Effector memory CD4-positive, alpha-beta T cell (primary cell): ENCODE results near the gene KCND3.

Experiments
- DNase-seq, 3 donors: peaks; one replicate each; pipeline ENCODE4 v3.0.0-alpha.2; 2020
- H3K27ac ChIP-seq: 2 replicates; pipeline ENCODE4 v1.7.0; 2013; ENCODE audit warnings: mild to moderate bottlenecking, low read length, moderate library complexity; ENCODE audit not compliant: insufficient read depth, poor library complexity, severe bottlenecking
- H3K27me3 ChIP-seq: replicated peaks from 2 replicates; pipeline ENCODE4 v1.7.0; 2013; ENCODE audit warnings: mild to moderate bottlenecking, low read length; ENCODE audit not compliant: insufficient read depth, control insufficient read depth, poor library complexity, severe bottlenecking
- H3K36me3 ChIP-seq: 2 replicates; pipeline ENCODE4 v1.7.0; 2013; ENCODE audit warnings: mild to moderate bottlenecking, low read length, moderate library complexity; ENCODE audit not compliant: control insufficient read depth, insufficient read depth
- H3K4me1 ChIP-seq: 2 replicates; pipeline ENCODE4 v1.7.0; 2013; ENCODE audit warnings: low read length, mild to moderate bottlenecking; ENCODE audit not compliant: control insufficient read depth, insufficient read depth, poor library complexity, severe bottlenecking
- H3K4me3 ChIP-seq: 2 replicates; pipeline ENCODE4 v1.7.0; 2013; ENCODE audit warnings: low read length, low read depth, mild to moderate bottlenecking; ENCODE audit not compliant: insufficient read depth, poor library complexity, severe bottlenecking
- H3K9me3 ChIP-seq: 2 replicates; pipeline ENCODE4 v1.7.0; 2013; ENCODE audit warnings: mild to moderate bottlenecking, low read length, moderate library complexity; ENCODE audit not compliant: control insufficient read depth

KCND3 gene

GRCh38 chr1:111841746-111842145 is 147.7 kb downstream of the KCND3 start:
- no peak overlapping the region for H3K27ac ChIP-seq
- DNase-seq = no peak
- no peaks in the 10 kb centered on the region for H3K36me3 ChIP-seq
- no peaks in the 10 kb centered on the region for H3K27me3 ChIP-seq
- H3K4me3 ChIP-seq = no peak overlapping the region
- H3K9me3 ChIP-seq = no peaks in the 10 kb centered on the region
- no peaks in the 10 kb centered on the region for H3K4me1 ChIP-seq

GRCh38 chr1:111841189-111841588 is 148.3 kb downstream of the KCND3 start:
- Histone ChIP-seq H3K4me3 (no peak overlapping the region), H3K27ac (no peak overlapping the region)
- no peak for DNase-seq

GRCh38 chr1:111837393-111837792 is 152.1 kb downstream of the KCND3 start:
- Histone ChIP-seq H3K27me3 (no peaks in the 10 kb centered on the region), H3K4me3 (no peak overlapping the region), H3K27ac (no peak overlapping the region), H3K4me1 (no peaks in the 10 kb centered on the region), H3K9me3 (no peaks in the 10 kb centered on the region), H3K36me3 (no peaks in the 10 kb centered on the region)
- DNase-seq = no peak

More at GRCh38 chr1:111841189-111841588, 148.3 kb downstream of the KCND3 start:
- no peaks in the 10 kb centered on the region for H3K27me3 ChIP-seq
- H3K9me3 ChIP-seq = no peaks in the 10 kb centered on the region
- no peaks in the 10 kb centered on the region for H3K36me3 ChIP-seq
- H3K4me1 ChIP-seq = no peaks in the 10 kb centered on the region

- no peaks in the 10 kb centered on the region for H3K4me1 ChIP-seq
These were observed 153.4 kb downstream of the KCND3 start for GRCh38 chr1:111836111-111836510.

GRCh38 chr1:111835514-111835913 is 154.0 kb downstream of the KCND3 start:
- Histone ChIP-seq H3K27me3 (no peaks in the 10 kb centered on the region), H3K36me3 (no peaks in the 10 kb centered on the region), H3K27ac (no peak overlapping the region), H3K4me1 (no peaks in the 10 kb centered on the region), H3K4me3 (no peak overlapping the region), H3K9me3 (no peaks in the 10 kb centered on the region)
- no peak for DNase-seq

More at GRCh38 chr1:111836111-111836510, 153.4 kb downstream of the KCND3 start:
- Histone ChIP-seq H3K36me3 (no peaks in the 10 kb centered on the region), H3K4me3 (no peak overlapping the region), H3K9me3 (no peaks in the 10 kb centered on the region), H3K27me3 (no peaks in the 10 kb centered on the region), H3K27ac (no peak overlapping the region)
- DNase-seq = no peak

GRCh38 chr1:111834956-111835355 is 154.5 kb downstream of the KCND3 start:
- H3K4me1 ChIP-seq = no peaks in the 10 kb centered on the region
- H3K27me3 ChIP-seq = no peaks in the 10 kb centered on the region
- no peaks in the 10 kb centered on the region for H3K9me3 ChIP-seq
- H3K27ac ChIP-seq = no peak overlapping the region
- no peak overlapping the region for H3K4me3 ChIP-seq
- H3K36me3 ChIP-seq = no peaks in the 10 kb centered on the region
- no peak for DNase-seq

- H3K9me3 ChIP-seq = no peaks in the 10 kb centered on the region
- no peaks in the 10 kb centered on the region for H3K36me3 ChIP-seq
- H3K4me1 ChIP-seq = no peaks in the 10 kb centered on the region
- no peak overlapping the region for H3K4me3 ChIP-seq
- no peaks in the 10 kb centered on the region for H3K27me3 ChIP-seq
- no peak overlapping the region for H3K27ac ChIP-seq
- DNase-seq = no peak
These were observed 156.1 kb downstream of the KCND3 start for GRCh38 chr1:111833334-111833733.

GRCh38 chr1:111832521-111833155 is 156.8 kb downstream of the KCND3 start:
- Histone ChIP-seq H3K27me3 (no peaks in the 10 kb centered on the region), H3K27ac (no peak overlapping the region), H3K36me3 (no peaks in the 10 kb centered on the region), H3K4me3 (no peak overlapping the region), H3K9me3 (no peaks in the 10 kb centered on the region), H3K4me1 (no peaks in the 10 kb centered on the region)
- no peak for DNase-seq

- H3K27me3 ChIP-seq = no peaks in the 10 kb centered on the region
- H3K4me3 ChIP-seq = no peak overlapping the region
- no peaks in the 10 kb centered on the region for H3K9me3 ChIP-seq
- DNase-seq = no peak
- H3K27ac ChIP-seq = no peak overlapping the region
- no peaks in the 10 kb centered on the region for H3K36me3 ChIP-seq
- H3K4me1 ChIP-seq = no peaks in the 10 kb centered on the region
These were observed 158.3 kb downstream of the KCND3 start for GRCh38 chr1:111831153-111831552.

GRCh38 chr1:111827946-111828345 is 161.5 kb downstream of the KCND3 start:
- H3K4me3 ChIP-seq = no peak overlapping the region
- no peaks in the 10 kb centered on the region for H3K4me1 ChIP-seq
- no peaks in the 10 kb centered on the region for H3K9me3 ChIP-seq
- no peak for DNase-seq
- H3K27ac ChIP-seq = no peak overlapping the region
- no peaks in the 10 kb centered on the region for H3K27me3 ChIP-seq
- H3K36me3 ChIP-seq = no peaks in the 10 kb centered on the region
